NB4 (cell line): ENCODE results near the gene NME2.

Experiments used
- MYC ChIP-seq: IDR thresholded peaks from 2 replicates; pipeline ENCODE4 v1.6.1; 2011; ENCODE audit warnings: low read depth, low read length
- POLR2A ChIP-seq: IDR thresholded peaks from 2 replicates; pipeline ENCODE4 v1.6.1; 2011; ENCODE audit warnings: mild to moderate bottlenecking; ENCODE audit not compliant: insufficient read length; ENCODE audit errors: extremely low read depth
- TF ChIP-seq, protein P1 (sequence below): IDR thresholded peaks from one replicate; pipeline ENCODE4 v1.5.1; 2012; ENCODE audit warnings: low read depth, low read length
- TF ChIP-seq, protein P2 (sequence below): IDR thresholded peaks from 2 replicates; pipeline ENCODE4 v1.6.1; 2011; ENCODE audit warnings: low read depth, low read length

GRCh38 chr17:51118330-51119195 lies 47.6 kb upstream of the NME2 start:
- TF ChIP-seq, protein P1, sequence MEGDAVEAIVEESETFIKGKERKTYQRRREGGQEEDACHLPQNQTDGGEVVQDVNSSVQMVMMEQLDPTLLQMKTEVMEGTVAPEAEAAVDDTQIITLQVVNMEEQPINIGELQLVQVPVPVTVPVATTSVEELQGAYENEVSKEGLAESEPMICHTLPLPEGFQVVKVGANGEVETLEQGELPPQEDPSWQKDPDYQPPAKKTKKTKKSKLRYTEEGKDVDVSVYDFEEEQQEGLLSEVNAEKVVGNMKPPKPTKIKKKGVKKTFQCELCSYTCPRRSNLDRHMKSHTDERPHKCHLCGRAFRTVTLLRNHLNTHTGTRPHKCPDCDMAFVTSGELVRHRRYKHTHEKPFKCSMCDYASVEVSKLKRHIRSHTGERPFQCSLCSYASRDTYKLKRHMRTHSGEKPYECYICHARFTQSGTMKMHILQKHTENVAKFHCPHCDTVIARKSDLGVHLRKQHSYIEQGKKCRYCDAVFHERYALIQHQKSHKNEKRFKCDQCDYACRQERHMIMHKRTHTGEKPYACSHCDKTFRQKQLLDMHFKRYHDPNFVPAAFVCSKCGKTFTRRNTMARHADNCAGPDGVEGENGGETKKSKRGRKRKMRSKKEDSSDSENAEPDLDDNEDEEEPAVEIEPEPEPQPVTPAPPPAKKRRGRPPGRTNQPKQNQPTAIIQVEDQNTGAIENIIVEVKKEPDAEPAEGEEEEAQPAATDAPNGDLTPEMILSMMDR: no peak
- no peak for TF ChIP-seq POLR2A
- no peak for TF ChIP-seq MYC
- TF ChIP-seq, protein P2, sequence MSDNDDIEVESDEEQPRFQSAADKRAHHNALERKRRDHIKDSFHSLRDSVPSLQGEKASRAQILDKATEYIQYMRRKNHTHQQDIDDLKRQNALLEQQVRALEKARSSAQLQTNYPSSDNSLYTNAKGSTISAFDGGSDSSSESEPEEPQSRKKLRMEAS: no peak
